Upper lobe of right lung (tissue), 1 donor: ENCODE data around the gene CD74. TPM values are rescaled to one million over a fixed set of nuclear protein-coding genes. Genes with fewer than 3 reads are reported as not detected.

Experiments
- ATAC-seq: fragments of 200-7000 bp; cut with Tn5 transposase; one replicate; pipeline ENCODE4 v1.9.1; 2020; ENCODE audit warnings: mild to moderate bottlenecking, moderate library complexity
- DNase-seq: peaks from one replicate; pipeline ENCODE4 v3.0.0-alpha.2; 2020
- H3K27ac ChIP-seq: fragments of 200-600 bp; one replicate; pipeline ENCODE4 v1.8.0; 2022
- H3K27me3 ChIP-seq: fragments of 200-600 bp; one replicate; pipeline ENCODE4 v1.8.0; 2022; ENCODE audit warnings: mild to moderate bottlenecking
- H3K36me3 ChIP-seq: fragments of 200-600 bp; one replicate; pipeline ENCODE4 v1.8.0; 2022
- H3K4me1 ChIP-seq: fragments of 200-600 bp; one replicate; pipeline ENCODE4 v1.8.0; 2022
- H3K4me3 ChIP-seq: fragments of 200-600 bp; one replicate; pipeline ENCODE4 v1.8.0; 2022; ENCODE audit warnings: mild to moderate bottlenecking
- H3K9me3 ChIP-seq: fragments of 200-600 bp; one replicate; pipeline ENCODE4 v1.8.0; 2022
- intact Hi-C: fragments of 100-400 bp; cut with DNase I; formaldehyde crosslinking; loops from one replicate; pipeline ENCODE4 v1.11.0; 2022
- long read RNA-seq: library from polyadenylated mRNA; unstranded; transcript quantifications from one replicate; pipeline ENCODE4 v2.0.0, GENCODE V29; 2021
- total RNA-seq: library from RNA; stranded (reverse); fragmentation: NEBNext Ultra II Directional; extraction: Animal tissue kit (Norgen Biotek cat#: 25700); gene quantifications from one replicate; pipeline ENCODE4 v1.2.1, GENCODE V29; 2021
- TF ChIP-seq, protein P1 (sequence below): fragments of 200-600 bp; IDR thresholded peaks from one replicate; pipeline ENCODE4 v1.8.0; 2022; ENCODE audit warnings: antibody characterized with exemption
- donor health status: DM: no; HTN: yes; CAD: no; lungs with severe emphysema.

CD74 gene
- 2,961 TPM for total RNA-seq
- long read RNA-seq, transcript CD74-201 (9 exons, 981 nt): minor isoform, 675 of 3,311 reads
- long read RNA-seq, transcript CD74-202 (8 exons, 1,449 nt): major isoform, 2,491 of 3,311 reads
- long read RNA-seq, partial matches to known transcripts: 96 of 3,311 reads
- long read RNA-seq, other reads (novel, unspliced or antisense): 45 of 3,311 reads

GRCh38 chr5:150412319-150413175 lies at the start of gene CD74:
CD74 (minus strand) TSS chr5:150412910; CDS start chr5:150412749, 161 bp downstream.
- Histone ChIP-seq H3K4me1 (peaks cover 33% of the 10 kb centered on the region), H3K9me3 (no peaks in the 10 kb centered on the region), H3K27ac (peak within 1 kb of the TSS; percentile 97), H3K4me3 (peak within 1 kb of the TSS; percentile 75), H3K36me3 (peaks cover 17% of the 10 kb centered on the region), H3K27me3 (no peaks in the 10 kb centered on the region)
- intact Hi-C loops: no loop called here
- ATAC-seq (peak; percentile 87), DNase-seq (peak; percentile 95)
- TF ChIP-seq, protein P1, sequence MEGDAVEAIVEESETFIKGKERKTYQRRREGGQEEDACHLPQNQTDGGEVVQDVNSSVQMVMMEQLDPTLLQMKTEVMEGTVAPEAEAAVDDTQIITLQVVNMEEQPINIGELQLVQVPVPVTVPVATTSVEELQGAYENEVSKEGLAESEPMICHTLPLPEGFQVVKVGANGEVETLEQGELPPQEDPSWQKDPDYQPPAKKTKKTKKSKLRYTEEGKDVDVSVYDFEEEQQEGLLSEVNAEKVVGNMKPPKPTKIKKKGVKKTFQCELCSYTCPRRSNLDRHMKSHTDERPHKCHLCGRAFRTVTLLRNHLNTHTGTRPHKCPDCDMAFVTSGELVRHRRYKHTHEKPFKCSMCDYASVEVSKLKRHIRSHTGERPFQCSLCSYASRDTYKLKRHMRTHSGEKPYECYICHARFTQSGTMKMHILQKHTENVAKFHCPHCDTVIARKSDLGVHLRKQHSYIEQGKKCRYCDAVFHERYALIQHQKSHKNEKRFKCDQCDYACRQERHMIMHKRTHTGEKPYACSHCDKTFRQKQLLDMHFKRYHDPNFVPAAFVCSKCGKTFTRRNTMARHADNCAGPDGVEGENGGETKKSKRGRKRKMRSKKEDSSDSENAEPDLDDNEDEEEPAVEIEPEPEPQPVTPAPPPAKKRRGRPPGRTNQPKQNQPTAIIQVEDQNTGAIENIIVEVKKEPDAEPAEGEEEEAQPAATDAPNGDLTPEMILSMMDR: no peak

- intact Hi-C loops: no loop called here
- no peak overlapping the region for H3K27ac ChIP-seq
- no peaks in the 10 kb centered on the region for H3K27me3 ChIP-seq
- DNase-seq (no peak), ATAC-seq (no peak)
- no peaks in the 10 kb centered on the region for H3K36me3 ChIP-seq
- H3K9me3 ChIP-seq: no peaks in the 10 kb centered on the region
- peaks cover 16% of the 10 kb centered on the region for H3K4me1 ChIP-seq
- TF ChIP-seq, protein P1: no peak
- no peak overlapping the region for H3K4me3 ChIP-seq
Observed at GRCh38 chr5:150461231-150461630, 48.5 kb upstream of the CD74 start.

GRCh38 chr5:150460781-150461180 lies 48.1 kb upstream of the CD74 start:
- ATAC-seq (no peak), DNase-seq (no peak)
- peaks cover 12% of the 10 kb centered on the region for H3K4me1 ChIP-seq
- no peaks in the 10 kb centered on the region for H3K36me3 ChIP-seq
- intact Hi-C loops: no loop called here
- H3K9me3 ChIP-seq: no peaks in the 10 kb centered on the region
- H3K27ac ChIP-seq: no peak overlapping the region
- no peaks in the 10 kb centered on the region for H3K27me3 ChIP-seq
- TF ChIP-seq, protein P1: no peak
- no peak overlapping the region for H3K4me3 ChIP-seq

GRCh38 chr5:150458802-150459557 lies 46.3 kb upstream of the CD74 start:
- DNase-seq (peak; percentile 92), ATAC-seq (peak; percentile 97)
- intact Hi-C loops: loop anchor here (5.0 kb wide), 1 partner anchor 83 kb away; no protein-coding TSS in a partner anchor
- TF ChIP-seq, protein P1: peak; percentile 81
- H3K36me3 ChIP-seq: no peaks in the 10 kb centered on the region
- H3K9me3 ChIP-seq: no peaks in the 10 kb centered on the region
- H3K27ac ChIP-seq: peak overlapping the region; percentile 47
- H3K27me3 ChIP-seq: no peaks in the 10 kb centered on the region
- H3K4me3 ChIP-seq: peak overlapping the region; percentile 28
- no peaks in the 10 kb centered on the region for H3K4me1 ChIP-seq

DNA sequence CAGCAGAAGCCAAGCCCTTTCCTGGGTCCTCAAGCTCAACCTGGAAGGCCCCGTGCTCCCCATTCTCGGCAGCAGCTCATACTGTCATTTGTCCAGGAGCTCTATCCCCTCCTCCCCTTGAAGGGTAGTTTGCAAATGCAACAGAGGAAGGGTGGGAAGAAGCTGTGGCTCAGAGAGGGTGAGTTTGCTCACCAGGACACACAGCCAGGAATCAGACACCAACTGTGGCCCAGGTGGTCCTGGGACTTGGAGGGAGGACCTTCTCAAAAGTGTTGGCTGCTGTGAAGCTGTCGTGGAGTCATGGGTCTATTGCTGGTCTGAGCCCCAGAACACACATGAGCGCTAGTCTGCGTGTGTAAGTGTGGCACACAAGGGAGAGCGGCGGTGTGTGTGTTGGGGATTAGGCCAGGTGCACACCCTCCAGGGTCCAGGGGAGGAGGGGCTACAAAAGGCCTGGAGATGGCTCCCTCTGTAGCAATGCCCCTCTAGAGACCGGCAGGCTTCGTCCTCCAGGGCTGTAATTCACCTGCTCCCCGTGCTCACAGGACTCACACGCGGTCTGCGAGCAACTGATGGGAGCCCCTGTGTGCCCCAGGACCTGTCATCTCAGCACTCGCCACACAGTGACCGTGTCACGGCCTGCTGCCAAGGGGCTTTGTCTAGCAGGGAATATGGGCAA lies 45.0 kb upstream of the CD74 start:
- no peak for ATAC-seq
- Histone ChIP-seq H3K27me3 (no peaks in the 10 kb centered on the region), H3K27ac (no peak overlapping the region), H3K36me3 (no peaks in the 10 kb centered on the region), H3K9me3 (no peaks in the 10 kb centered on the region), H3K4me3 (no peak overlapping the region), H3K4me1 (no peaks in the 10 kb centered on the region)
- DNase-seq: no peak
- TF ChIP-seq, protein P1: no peak
- intact Hi-C loops: loop anchor here (5.0 kb wide), 1 partner anchor 85 kb away; no protein-coding TSS in a partner anchor
